ENCODE data around the gene APP. TPM values are rescaled to one million over a fixed set of nuclear protein-coding genes. Genes with fewer than 3 reads are reported as not detected.

Gene APP
- total RNA-seq, 2 donors from 2014 or later, result 460 to 557 TPM

DNA sequence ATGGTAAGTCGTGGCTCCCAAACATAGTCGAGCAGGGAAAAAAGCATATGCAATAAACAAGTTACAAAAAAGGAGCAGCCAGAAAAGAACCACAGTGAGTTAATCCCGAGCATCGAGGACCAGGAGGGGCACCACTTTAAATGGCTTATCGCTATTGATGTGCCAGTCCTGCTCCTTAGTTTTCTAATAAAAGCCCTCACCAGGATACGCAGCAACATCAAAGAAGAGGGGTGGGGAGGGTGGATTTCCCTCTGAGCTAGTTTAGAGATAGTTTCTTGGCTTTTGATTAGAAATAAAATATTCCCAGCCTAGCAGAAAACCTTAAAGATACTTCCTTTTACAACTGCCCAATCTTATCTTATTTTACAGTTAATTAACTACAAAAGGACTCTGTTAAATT is 265.4 kb downstream of the APP start:
- Mint-ChIP-seq H3K9me3 (no peaks in the 10 kb centered on the region), H3K36me3 (ENCODE audit: low read depth) (peaks cover 60% of the 10 kb centered on the region), H3K4me1 (peaks cover 7% of the 10 kb centered on the region), H3K4me3 (no peak overlapping the region), H3K27me3 (ENCODE audit: insufficient read depth) (no peaks in the 10 kb centered on the region), H3K27ac (no peak overlapping the region)
- peaks cover 69% of the 10 kb centered on the region for H3K36me3 ChIP-seq (ENCODE audit: control insufficient read depth, insufficient read depth, low read length)
- no peaks in the 10 kb centered on the region for H3K9me3 ChIP-seq (ENCODE audit: control insufficient read depth, low read length)
- TF ChIP-seq CTCF (conservative IDR thresholded peaks at IDR 0.05), result no peak
- peaks cover 7% of the 10 kb centered on the region for H3K4me1 ChIP-seq (ENCODE audit: control insufficient read depth, insufficient read depth, low read length)
- H3K27ac ChIP-seq (ENCODE audit: low read depth, low read length), result no peak overlapping the region
- WGBS, 2 experiments (ENCODE audit: insufficient coverage in 1 of 2, insufficient read length in 1 of 2), result 69 to 86% methylated on average over 4 to 5 of the region's 6 CpGs
- no peak for DNase-seq
- no peak overlapping the region for H3K4me3 ChIP-seq (ENCODE audit: low read length)
- no peaks in the 10 kb centered on the region for H3K27me3 ChIP-seq (ENCODE audit: control insufficient read depth, insufficient read depth, low read length, poor library complexity, severe bottlenecking)
- H3K9ac ChIP-seq (ENCODE audit: extremely low read depth, low read length, poor library complexity, severe bottlenecking), result no peak overlapping the region

DNA sequence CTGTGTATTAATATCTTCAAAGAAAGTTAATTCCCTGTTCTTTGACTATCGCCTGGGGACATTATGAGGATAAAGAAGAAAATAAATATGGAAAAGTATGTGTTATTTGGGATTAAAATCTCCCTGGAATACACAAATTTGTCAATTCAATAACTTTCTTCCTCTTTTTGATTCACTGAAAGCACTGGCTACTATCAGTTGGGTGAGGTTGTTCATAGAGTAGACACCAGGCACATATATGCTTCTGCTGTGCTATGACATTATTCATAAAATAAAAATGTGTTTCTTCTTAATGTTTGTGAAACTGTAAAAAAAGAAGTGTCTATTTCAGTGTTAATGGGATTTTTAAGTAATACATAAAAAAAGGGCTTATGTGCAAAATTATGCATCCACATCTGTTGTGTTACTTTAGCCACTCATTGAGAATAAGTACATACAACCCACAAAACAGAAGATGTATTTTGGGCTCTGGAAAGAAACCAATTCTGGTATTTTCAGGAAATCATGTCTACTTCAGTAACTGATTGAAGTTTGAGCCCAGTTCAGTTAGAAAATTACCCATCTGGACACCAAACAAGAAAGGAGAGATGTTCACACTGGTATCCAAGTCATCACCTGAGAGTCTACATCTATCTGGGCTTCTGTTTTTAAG is 266.4 kb downstream of the APP start:
- Histone ChIP-seq H3K4me3 (ENCODE audit: low read length) (no peak overlapping the region), H3K36me3 (ENCODE audit: control insufficient read depth, insufficient read depth, low read length) (peaks cover 68% of the 10 kb centered on the region), H3K27me3 (ENCODE audit: control insufficient read depth, insufficient read depth, low read length, poor library complexity, severe bottlenecking) (no peaks in the 10 kb centered on the region), H3K4me1 (ENCODE audit: control insufficient read depth, insufficient read depth, low read length) (peaks cover 7% of the 10 kb centered on the region), H3K9me3 (ENCODE audit: control insufficient read depth, low read length) (no peaks in the 10 kb centered on the region), H3K9ac (ENCODE audit: extremely low read depth, low read length, poor library complexity, severe bottlenecking) (no peak overlapping the region), H3K27ac (ENCODE audit: low read depth, low read length) (no peak overlapping the region)
- H3K4me1 Mint-ChIP-seq, result peaks cover 7% of the 10 kb centered on the region
- no peak for TF ChIP-seq CTCF (conservative IDR thresholded peaks at IDR 0.05)
- no peaks in the 10 kb centered on the region for H3K27me3 Mint-ChIP-seq (ENCODE audit: insufficient read depth)
- 100% methylated on average over 1 of the region's 1 CpG; no CpG with 5 or more reads in 1 of the 2 experiments for WGBS, 2 experiments (ENCODE audit: insufficient coverage in 1 of 2, insufficient read length in 1 of 2)
- H3K27ac Mint-ChIP-seq, result no peak overlapping the region
- H3K9me3 Mint-ChIP-seq, result no peaks in the 10 kb centered on the region
- H3K4me3 Mint-ChIP-seq, result no peak overlapping the region
- peaks cover 61% of the 10 kb centered on the region for H3K36me3 Mint-ChIP-seq (ENCODE audit: low read depth)
- DNase-seq, result no peak

- WGBS, 2 experiments (ENCODE audit: insufficient coverage in 1 of 2, insufficient read length in 1 of 2), result 95% methylated on average over 5 of the region's 5 CpGs
- Mint-ChIP-seq H3K4me1 (peaks cover 7% of the 10 kb centered on the region), H3K27me3 (ENCODE audit: insufficient read depth) (no peaks in the 10 kb centered on the region), H3K4me3 (no peak overlapping the region), H3K27ac (no peak overlapping the region), H3K36me3 (ENCODE audit: low read depth) (peaks cover 64% of the 10 kb centered on the region), H3K9me3 (no peaks in the 10 kb centered on the region)
- H3K9ac ChIP-seq (ENCODE audit: extremely low read depth, low read length, poor library complexity, severe bottlenecking), result no peak overlapping the region
- H3K27me3 ChIP-seq (ENCODE audit: control insufficient read depth, insufficient read depth, low read length, poor library complexity, severe bottlenecking), result no peaks in the 10 kb centered on the region
- peaks cover 73% of the 10 kb centered on the region for H3K36me3 ChIP-seq (ENCODE audit: control insufficient read depth, insufficient read depth, low read length)
- TF ChIP-seq CTCF (conservative IDR thresholded peaks at IDR 0.05), result no peak
- H3K4me3 ChIP-seq (ENCODE audit: low read length), result no peak overlapping the region
- DNase-seq, result no peak
- no peak overlapping the region for H3K27ac ChIP-seq (ENCODE audit: low read depth, low read length)
- H3K9me3 ChIP-seq (ENCODE audit: control insufficient read depth, low read length), result no peaks in the 10 kb centered on the region
- peaks cover 7% of the 10 kb centered on the region for H3K4me1 ChIP-seq (ENCODE audit: control insufficient read depth, insufficient read depth, low read length)
Measured at GRCh38 chr21:25903607-25904006, 267.0 kb downstream of the APP start.

Data from endodermal cell (in vitro differentiated cells).